ENCODE data around the gene ETV4.
A peak's percentile ranks its signal among the peaks of the same experiment; 100 is the strongest.

- TF ChIP-seq CTCF (conservative IDR thresholded peaks at IDR 0.05; ENCODE audit: low read length) (peak; percentile 100), EZH2phosphoT487 (IDR thresholded peaks at IDR 0.05; ENCODE audit: borderline replicate concordance) (no peak)
These were observed 62.2 kb downstream of the ETV4 start, which contains the start of gene DHX8 for GRCh38 chr17:43483674-43484551.
